Astrocyte (in vitro differentiated cells and primary cell): Measurements from ENCODE around the gene HCAR3. TPM values are rescaled to one million over a fixed set of nuclear protein-coding genes. Genes with fewer than 3 reads are reported as not detected.

Source experiments
- DNase-seq: peaks from one replicate; pipeline ENCODE4 v3.0.0-alpha.2; 2010; ENCODE audit warnings: low read depth
- FAIRE-seq: peaks from 2 replicates; lab custom pipeline; 2011; peaks lifted over from hg19 to GRCh38; lab: Jason Lieb, UNC
- H2AFZ ChIP-seq: 2 replicates; pipeline ENCODE4 v1.6.0; 2012; ENCODE audit warnings: low read depth, low read length, inconsistent platforms
- H3K27ac ChIP-seq: 2 replicates; pipeline ENCODE4 v1.5.1; 2011; ENCODE audit warnings: low read depth, low read length, inconsistent platforms
- H3K27me3 ChIP-seq: 2 replicates; pipeline ENCODE4 v1.6.0; 2011; ENCODE audit warnings: low read length, inconsistent platforms; ENCODE audit not compliant: insufficient read depth
- H3K36me3 ChIP-seq: 2 replicates; pipeline ENCODE4 v1.5.1; 2011; ENCODE audit warnings: low read length, inconsistent platforms; ENCODE audit not compliant: insufficient read depth
- H3K4me1 ChIP-seq: 2 replicates; pipeline ENCODE4 v1.5.1; 2011; ENCODE audit warnings: low read length, inconsistent platforms; ENCODE audit not compliant: insufficient read depth
- H3K4me2 ChIP-seq: 2 replicates; pipeline ENCODE4 v1.6.0; 2012; ENCODE audit warnings: low read length, inconsistent platforms
- H3K4me3 ChIP-seq: 2 replicates; pipeline ENCODE4 v1.5.1; 2011; ENCODE audit warnings: low read depth, mild to moderate bottlenecking, low read length, inconsistent platforms; ENCODE audit not compliant: insufficient read depth
- H3K79me2 ChIP-seq: 2 replicates; pipeline ENCODE4 v1.6.0; 2012; ENCODE audit warnings: mild to moderate bottlenecking, low read length, inconsistent platforms; ENCODE audit not compliant: insufficient read depth
- H3K9ac ChIP-seq: 2 replicates; pipeline ENCODE4 v1.6.0; 2012; ENCODE audit warnings: mild to moderate bottlenecking, low read length, inconsistent platforms
- H3K9me3 ChIP-seq: 2 replicates; pipeline ENCODE4 v1.5.1; 2012; ENCODE audit warnings: low read depth, mild to moderate bottlenecking, low read length, inconsistent platforms; ENCODE audit not compliant: insufficient read depth
- H4K20me1 ChIP-seq: 2 replicates; pipeline ENCODE4 v1.6.0; 2012; ENCODE audit warnings: low read length, inconsistent platforms; ENCODE audit not compliant: insufficient read depth
- H3K27ac Mint-ChIP-seq: one replicate; pipeline ENCODE4 v1.8.0; 2021; ENCODE audit warnings: mild to moderate bottlenecking, mixed read lengths; ENCODE audit not compliant: unreplicated experiment
- H3K27me3 Mint-ChIP-seq: one replicate; pipeline ENCODE4 v1.8.0; 2021; ENCODE audit warnings: low read depth, mixed read lengths; ENCODE audit not compliant: unreplicated experiment
- H3K36me3 Mint-ChIP-seq: one replicate; pipeline ENCODE4 v1.8.0; 2021; ENCODE audit warnings: low read depth, mixed read lengths; ENCODE audit not compliant: unreplicated experiment
- H3K4me1 Mint-ChIP-seq: one replicate; pipeline ENCODE4 v1.8.0; 2021; ENCODE audit warnings: low read depth, mixed read lengths; ENCODE audit not compliant: unreplicated experiment
- H3K4me3 Mint-ChIP-seq: one replicate; pipeline ENCODE4 v1.8.0; 2021; ENCODE audit warnings: mild to moderate bottlenecking, moderate library complexity, mixed read lengths; ENCODE audit not compliant: unreplicated experiment
- H3K9me3 Mint-ChIP-seq: one replicate; pipeline ENCODE4 v1.8.0; 2021; ENCODE audit warnings: mild to moderate bottlenecking, mixed read lengths; ENCODE audit not compliant: unreplicated experiment
- EZH2 ChIP-seq: IDR thresholded peaks from 2 replicates; pipeline ENCODE4 v1.6.1; 2012; ENCODE audit warnings: mild to moderate bottlenecking, low read length, inconsistent platforms; ENCODE audit not compliant: insufficient read depth
- total RNA-seq: library from RNA; stranded (reverse); gene quantifications from 2 replicates; pipeline ENCODE4 v1.2.1, GENCODE V29; 2021
- TF ChIP-seq, protein P1 (sequence below): IDR thresholded peaks from 2 replicates; pipeline ENCODE4 v1.5.1; 2011; ENCODE audit warnings: low read depth, mild to moderate bottlenecking, inconsistent platforms, low read length, moderate library complexity; ENCODE audit not compliant: insufficient read depth

The HCAR3 gene
- total RNA-seq, 1 donor from 2014 or later, result not detected

DNA sequence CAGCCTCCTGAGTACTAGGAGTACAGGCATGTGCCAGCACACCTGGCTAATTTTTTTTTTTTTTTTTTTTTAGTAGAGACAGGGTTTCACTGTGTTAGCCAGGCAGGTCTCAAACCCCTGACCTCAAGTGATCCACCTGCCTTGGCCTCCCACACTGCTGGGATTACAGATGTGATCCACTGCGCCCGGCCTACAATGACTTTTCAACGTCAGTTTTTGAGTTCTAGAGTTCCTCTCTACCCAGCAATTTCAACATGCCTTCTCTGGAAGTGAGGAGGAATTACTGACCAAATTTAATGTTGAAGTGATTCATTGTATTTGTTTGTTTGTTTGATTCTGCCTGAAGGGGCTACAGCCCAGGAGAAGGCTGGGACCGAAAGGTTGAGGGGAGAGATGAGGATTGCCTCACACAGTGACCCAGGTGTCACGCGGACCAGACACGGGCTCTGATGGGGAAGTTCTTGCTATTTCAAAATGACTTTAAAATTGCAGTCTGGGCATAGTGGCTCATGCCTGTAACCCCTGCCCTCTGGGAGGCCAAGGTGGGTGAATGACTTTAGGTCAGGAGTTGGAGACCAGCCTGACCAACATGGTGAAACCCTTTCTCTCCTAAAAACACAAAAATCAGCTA, 27.4 kb upstream of the HCAR3 start:
- FAIRE-seq, result no peak
- H2AFZ ChIP-seq, result no peak overlapping the region
- no peaks in the 10 kb centered on the region for H3K4me1 Mint-ChIP-seq
- H3K36me3 ChIP-seq, result no peaks in the 10 kb centered on the region
- H3K27ac ChIP-seq, result no peak overlapping the region
- no peak for DNase-seq
- H3K4me3 ChIP-seq, result no peak overlapping the region
- no peak overlapping the region for H3K4me2 ChIP-seq
- H3K9ac ChIP-seq, result no peak overlapping the region
- no peak overlapping the region for H3K4me3 Mint-ChIP-seq
- no peaks in the 10 kb centered on the region for H3K79me2 ChIP-seq
- TF ChIP-seq, protein P1, sequence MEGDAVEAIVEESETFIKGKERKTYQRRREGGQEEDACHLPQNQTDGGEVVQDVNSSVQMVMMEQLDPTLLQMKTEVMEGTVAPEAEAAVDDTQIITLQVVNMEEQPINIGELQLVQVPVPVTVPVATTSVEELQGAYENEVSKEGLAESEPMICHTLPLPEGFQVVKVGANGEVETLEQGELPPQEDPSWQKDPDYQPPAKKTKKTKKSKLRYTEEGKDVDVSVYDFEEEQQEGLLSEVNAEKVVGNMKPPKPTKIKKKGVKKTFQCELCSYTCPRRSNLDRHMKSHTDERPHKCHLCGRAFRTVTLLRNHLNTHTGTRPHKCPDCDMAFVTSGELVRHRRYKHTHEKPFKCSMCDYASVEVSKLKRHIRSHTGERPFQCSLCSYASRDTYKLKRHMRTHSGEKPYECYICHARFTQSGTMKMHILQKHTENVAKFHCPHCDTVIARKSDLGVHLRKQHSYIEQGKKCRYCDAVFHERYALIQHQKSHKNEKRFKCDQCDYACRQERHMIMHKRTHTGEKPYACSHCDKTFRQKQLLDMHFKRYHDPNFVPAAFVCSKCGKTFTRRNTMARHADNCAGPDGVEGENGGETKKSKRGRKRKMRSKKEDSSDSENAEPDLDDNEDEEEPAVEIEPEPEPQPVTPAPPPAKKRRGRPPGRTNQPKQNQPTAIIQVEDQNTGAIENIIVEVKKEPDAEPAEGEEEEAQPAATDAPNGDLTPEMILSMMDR, result no peak
- no peak for TF ChIP-seq EZH2
- no peaks in the 10 kb centered on the region for H3K27me3 ChIP-seq
- H3K9me3 Mint-ChIP-seq, result peaks cover 3% of the 10 kb centered on the region
- H3K4me1 ChIP-seq, result no peaks in the 10 kb centered on the region
- no peak overlapping the region for H3K27ac Mint-ChIP-seq
- H4K20me1 ChIP-seq, result no peaks in the 10 kb centered on the region
- H3K27me3 Mint-ChIP-seq, result no peaks in the 10 kb centered on the region
- H3K36me3 Mint-ChIP-seq, result no peaks in the 10 kb centered on the region
- no peaks in the 10 kb centered on the region for H3K9me3 ChIP-seq

DNA sequence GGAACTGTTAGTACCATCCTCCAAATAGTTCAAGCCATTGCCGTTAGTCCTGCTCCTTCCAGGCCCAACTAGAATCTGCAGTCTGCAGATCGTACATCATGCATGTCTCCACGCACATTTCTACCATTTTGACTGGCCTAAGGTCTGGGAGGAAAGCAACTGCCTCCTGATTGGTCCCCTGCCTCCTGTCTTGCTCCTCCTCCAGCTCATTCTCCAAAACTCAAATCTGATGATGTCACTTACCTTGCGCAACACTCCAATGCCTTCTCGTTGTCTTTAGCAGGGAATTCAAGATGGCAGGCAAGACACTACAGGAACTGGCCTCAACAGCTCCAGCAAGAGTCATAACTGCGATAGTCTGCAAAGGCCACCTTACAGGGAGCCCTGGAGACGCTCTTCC, 23.7 kb upstream of the HCAR3 start:
- H3K27ac ChIP-seq, result no peak overlapping the region
- FAIRE-seq (no peak), DNase-seq (no peak)
- no peak overlapping the region for H3K4me3 Mint-ChIP-seq
- H3K36me3 Mint-ChIP-seq, result no peaks in the 10 kb centered on the region
- peaks cover 2% of the 10 kb centered on the region for H3K4me1 Mint-ChIP-seq
- no peak overlapping the region for H3K27ac Mint-ChIP-seq
- H4K20me1 ChIP-seq, result no peaks in the 10 kb centered on the region
- peaks cover 3% of the 10 kb centered on the region for H3K9me3 Mint-ChIP-seq
- no peaks in the 10 kb centered on the region for H3K9me3 ChIP-seq
- no peak overlapping the region for H3K9ac ChIP-seq
- no peaks in the 10 kb centered on the region for H3K27me3 Mint-ChIP-seq
- no peaks in the 10 kb centered on the region for H3K4me1 ChIP-seq
- no peaks in the 10 kb centered on the region for H3K27me3 ChIP-seq
- H3K36me3 ChIP-seq, result no peaks in the 10 kb centered on the region
- no peaks in the 10 kb centered on the region for H3K79me2 ChIP-seq
- no peak overlapping the region for H2AFZ ChIP-seq
- no peak overlapping the region for H3K4me3 ChIP-seq
- TF ChIP-seq EZH2, result no peak
- TF ChIP-seq, protein P1, result no peak
- no peak overlapping the region for H3K4me2 ChIP-seq

DNA sequence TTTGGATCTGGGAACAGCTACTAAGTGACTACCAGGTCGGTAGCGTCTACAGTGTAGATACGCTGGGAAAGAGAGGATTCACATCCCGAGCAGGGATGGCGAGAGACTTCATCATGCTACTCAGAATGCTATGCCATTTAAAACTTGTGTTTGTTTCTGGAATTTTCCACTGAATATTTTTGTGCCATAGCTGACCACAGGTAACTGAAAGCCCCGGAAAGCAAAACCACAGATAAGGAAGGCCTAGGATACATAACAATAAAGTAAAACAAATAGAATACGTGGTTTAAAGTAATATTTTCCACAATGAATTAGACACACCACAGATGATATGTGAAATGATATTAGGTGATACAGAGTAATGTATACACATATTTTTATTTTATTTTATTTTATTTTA, 22.0 kb upstream of the HCAR3 start:
- Mint-ChIP-seq H3K36me3 (no peaks in the 10 kb centered on the region), H3K27ac (no peak overlapping the region), H3K9me3 (peaks cover 3% of the 10 kb centered on the region), H3K27me3 (no peaks in the 10 kb centered on the region), H3K4me3 (no peak overlapping the region), H3K4me1 (peaks cover 2% of the 10 kb centered on the region)
- peaks cover under 1% of the 10 kb centered on the region for H3K27me3 ChIP-seq
- H3K4me3 ChIP-seq, result no peak overlapping the region
- H3K9me3 ChIP-seq, result no peaks in the 10 kb centered on the region
- FAIRE-seq (no peak), DNase-seq (peak; percentile 67)
- TF ChIP-seq, protein P1, result no peak
- TF ChIP-seq EZH2, result no peak
- H4K20me1 ChIP-seq, result no peaks in the 10 kb centered on the region
- no peak overlapping the region for H3K9ac ChIP-seq
- no peaks in the 10 kb centered on the region for H3K4me1 ChIP-seq
- no peak overlapping the region for H3K27ac ChIP-seq
- H3K36me3 ChIP-seq, result no peaks in the 10 kb centered on the region
- no peak overlapping the region for H2AFZ ChIP-seq
- H3K4me2 ChIP-seq, result no peak overlapping the region
- H3K79me2 ChIP-seq, result no peaks in the 10 kb centered on the region
